ENCODE data around the gene CAPN10.
A peak's percentile ranks its signal among the peaks of the same experiment; 100 is the strongest.

CAPN10 gene

DNA sequence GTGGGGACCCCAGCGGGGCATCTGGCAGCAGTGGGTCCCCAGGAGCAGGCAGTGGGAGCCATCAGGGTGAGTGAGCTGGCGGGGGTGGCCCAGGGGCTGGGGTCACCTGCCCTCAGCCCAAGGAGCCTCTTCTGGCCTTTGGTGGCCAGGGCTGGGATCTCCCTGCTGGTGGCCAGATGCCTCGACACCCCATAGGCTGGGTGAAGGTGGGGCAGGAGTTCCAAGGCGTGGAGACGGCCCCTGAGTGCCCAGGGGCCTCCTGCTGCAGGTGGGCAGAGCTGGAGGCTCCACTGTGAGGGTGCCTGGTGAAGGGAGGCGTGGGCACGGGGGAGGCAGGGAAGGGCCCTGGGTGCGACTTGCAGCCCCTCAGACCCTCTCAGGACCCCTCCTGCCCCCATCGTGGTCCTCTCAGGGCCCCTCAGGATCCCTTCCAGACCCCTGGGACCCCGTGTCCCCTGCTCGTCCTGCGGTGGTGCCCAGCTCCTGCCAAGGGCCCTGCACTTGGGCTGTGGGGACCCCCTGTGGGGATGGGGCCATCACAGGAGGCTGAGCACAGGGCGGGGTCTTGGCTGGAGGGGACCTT is 33.7 kb downstream of the CAPN10 start:
- Histone ChIP-seq H3K36me3 (no peaks in the 10 kb centered on the region), H3K9me3 (no peaks in the 10 kb centered on the region), H3K4me1 (peaks cover 5% of the 10 kb centered on the region), H3K27me3 (no peaks in the 10 kb centered on the region), H3K4me3 (ENCODE audit: low read depth, low read length) (no peak overlapping the region)
- TF ChIP-seq, protein P1, sequence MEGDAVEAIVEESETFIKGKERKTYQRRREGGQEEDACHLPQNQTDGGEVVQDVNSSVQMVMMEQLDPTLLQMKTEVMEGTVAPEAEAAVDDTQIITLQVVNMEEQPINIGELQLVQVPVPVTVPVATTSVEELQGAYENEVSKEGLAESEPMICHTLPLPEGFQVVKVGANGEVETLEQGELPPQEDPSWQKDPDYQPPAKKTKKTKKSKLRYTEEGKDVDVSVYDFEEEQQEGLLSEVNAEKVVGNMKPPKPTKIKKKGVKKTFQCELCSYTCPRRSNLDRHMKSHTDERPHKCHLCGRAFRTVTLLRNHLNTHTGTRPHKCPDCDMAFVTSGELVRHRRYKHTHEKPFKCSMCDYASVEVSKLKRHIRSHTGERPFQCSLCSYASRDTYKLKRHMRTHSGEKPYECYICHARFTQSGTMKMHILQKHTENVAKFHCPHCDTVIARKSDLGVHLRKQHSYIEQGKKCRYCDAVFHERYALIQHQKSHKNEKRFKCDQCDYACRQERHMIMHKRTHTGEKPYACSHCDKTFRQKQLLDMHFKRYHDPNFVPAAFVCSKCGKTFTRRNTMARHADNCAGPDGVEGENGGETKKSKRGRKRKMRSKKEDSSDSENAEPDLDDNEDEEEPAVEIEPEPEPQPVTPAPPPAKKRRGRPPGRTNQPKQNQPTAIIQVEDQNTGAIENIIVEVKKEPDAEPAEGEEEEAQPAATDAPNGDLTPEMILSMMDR (IDR thresholded peaks at IDR 0.05; ENCODE audit: low read depth, low read length): no peak
- peak; percentile 4 for DNase-seq

DNA sequence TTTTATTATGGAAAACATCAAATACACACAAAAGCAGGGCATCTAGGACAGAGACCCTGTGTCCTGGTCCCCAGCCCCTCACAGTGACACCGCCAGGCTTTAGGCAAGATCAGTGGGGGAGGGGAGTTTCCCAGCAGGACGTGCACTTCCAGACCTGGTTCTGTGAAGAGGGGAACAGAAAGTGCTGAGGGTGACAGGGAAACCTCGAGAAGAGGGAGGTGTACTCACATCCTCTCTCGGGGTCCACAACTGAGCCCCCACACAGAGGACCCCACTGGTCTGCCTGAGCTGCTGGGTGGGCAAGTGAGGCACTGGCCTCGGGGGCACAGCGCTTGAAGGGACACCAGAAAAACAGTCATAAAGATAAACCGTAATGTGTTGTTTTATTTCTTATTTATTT is 34.3 kb downstream of the CAPN10 start:
- peak; percentile 5 for DNase-seq
- TF ChIP-seq, protein P1 (IDR thresholded peaks at IDR 0.05; ENCODE audit: low read depth, low read length): no peak
- H3K4me1 ChIP-seq: peaks cover 5% of the 10 kb centered on the region
- no peak overlapping the region for H3K4me3 ChIP-seq (ENCODE audit: low read depth, low read length)
- no peaks in the 10 kb centered on the region for H3K9me3 ChIP-seq
- no peaks in the 10 kb centered on the region for H3K27me3 ChIP-seq
- H3K36me3 ChIP-seq: no peaks in the 10 kb centered on the region

DNA sequence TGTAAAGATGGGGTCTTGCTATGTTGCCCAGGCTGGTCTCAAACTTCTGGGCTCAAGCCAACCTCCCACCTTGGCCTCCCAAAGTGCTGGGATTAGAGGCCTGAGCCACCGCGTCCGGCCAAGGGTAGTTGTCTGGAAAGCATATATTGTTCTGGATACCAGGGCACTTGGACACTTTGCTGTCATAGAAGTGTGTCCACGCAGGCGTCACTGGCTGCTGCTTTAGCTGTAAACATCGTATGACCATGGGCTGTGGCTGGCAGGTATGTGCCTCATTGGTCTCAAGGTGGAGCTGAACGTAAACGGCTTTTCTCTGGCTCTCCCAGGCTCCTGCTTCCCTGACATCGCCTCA is 35.5 kb downstream of the CAPN10 start:
- no peaks in the 10 kb centered on the region for H3K36me3 ChIP-seq
- no peak overlapping the region for H3K4me3 ChIP-seq (ENCODE audit: low read depth, low read length)
- DNase-seq: no peak
- TF ChIP-seq, protein P1 (IDR thresholded peaks at IDR 0.05; ENCODE audit: low read depth, low read length): no peak
- H3K9me3 ChIP-seq: no peaks in the 10 kb centered on the region
- H3K27me3 ChIP-seq: no peaks in the 10 kb centered on the region
- peaks cover 5% of the 10 kb centered on the region for H3K4me1 ChIP-seq

DNA sequence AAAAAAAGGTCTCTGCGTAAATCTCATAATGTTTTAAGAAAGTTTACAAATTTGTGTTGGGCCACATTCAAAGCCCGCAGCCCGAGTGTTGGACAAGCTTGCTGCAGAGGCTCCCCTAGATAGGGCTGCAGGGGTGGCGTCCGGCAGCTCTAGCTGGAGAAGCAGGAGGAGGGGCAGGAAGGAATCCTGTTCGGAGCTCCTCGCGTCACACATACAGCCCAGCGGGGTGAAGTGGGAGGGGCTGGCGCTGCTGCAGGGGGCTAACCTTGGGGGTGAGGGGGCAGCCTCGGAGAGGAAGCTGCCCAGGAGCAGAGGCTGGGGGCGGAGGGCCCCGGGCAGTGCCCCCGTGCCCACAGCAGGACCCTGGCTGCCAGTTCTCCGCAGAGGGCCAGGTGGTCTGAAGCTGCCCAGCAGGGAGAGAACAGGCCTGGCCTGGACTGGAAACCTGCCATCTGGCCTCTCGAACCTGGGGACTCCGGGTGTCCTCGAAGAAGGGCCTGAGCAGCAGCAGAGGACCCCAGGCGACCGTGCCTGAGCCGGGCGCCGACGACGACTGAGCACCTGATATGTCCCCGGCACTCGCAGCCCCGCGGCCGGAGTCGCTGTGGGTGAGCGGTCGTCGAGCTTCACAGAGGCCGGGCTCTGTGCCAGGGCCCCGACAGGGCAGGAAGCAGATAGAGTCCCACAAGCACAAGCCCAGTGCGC is 36.1 kb downstream of the CAPN10 start:
- Histone ChIP-seq H3K9me3 (no peaks in the 10 kb centered on the region), H3K4me3 (ENCODE audit: low read depth, low read length) (no peak overlapping the region), H3K36me3 (no peaks in the 10 kb centered on the region), H3K4me1 (peaks cover 5% of the 10 kb centered on the region), H3K27me3 (no peaks in the 10 kb centered on the region)
- TF ChIP-seq, protein P1 (IDR thresholded peaks at IDR 0.05; ENCODE audit: low read depth, low read length): peak; percentile 21; the same call in 1 of the 2 replicates
- peak; percentile 81 for DNase-seq

DNA sequence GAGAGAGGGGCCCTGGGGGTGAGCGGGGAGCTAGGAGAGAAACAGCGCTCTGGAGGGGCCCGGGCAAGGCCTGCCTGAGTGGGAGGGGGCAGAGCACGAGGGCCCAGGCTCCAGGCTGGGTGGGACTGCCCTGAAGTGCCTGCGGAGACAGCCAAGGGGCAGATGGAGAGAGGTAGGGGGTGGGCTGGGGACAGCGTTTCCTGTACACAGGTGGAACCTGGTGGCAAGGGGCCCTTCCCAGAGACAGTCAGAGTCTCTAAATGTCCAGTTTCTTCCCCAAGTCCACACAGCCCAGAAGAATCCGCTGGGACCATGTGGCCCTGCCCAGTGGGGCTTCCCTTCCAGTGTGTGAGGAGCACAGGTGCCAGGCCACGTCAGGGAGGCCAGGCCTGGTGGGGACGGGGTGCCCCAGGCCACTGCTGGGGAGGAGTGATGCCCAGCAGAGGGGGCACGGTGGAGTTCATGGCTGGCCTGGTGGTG is 37.0 kb downstream of the CAPN10 start:
- H3K36me3 ChIP-seq: no peaks in the 10 kb centered on the region
- TF ChIP-seq, protein P1 (IDR thresholded peaks at IDR 0.05; ENCODE audit: low read depth, low read length): no peak

More for the DNA sequence above, 37.0 kb downstream of the CAPN10 start:
- H3K27me3 ChIP-seq: no peaks in the 10 kb centered on the region
- DNase-seq: peak; percentile 5
- no peak overlapping the region for H3K4me3 ChIP-seq (ENCODE audit: low read depth, low read length)
- peaks cover 5% of the 10 kb centered on the region for H3K4me1 ChIP-seq
- no peaks in the 10 kb centered on the region for H3K9me3 ChIP-seq

Data from BE2C (cell line).